DMS 273 (cell line): Measurements from ENCODE around the gene MOGAT2.
A peak's percentile ranks its signal among the peaks of the same experiment; 100 is the strongest.
"Not testable (repeated sequence)": the region's sequence is repeated elsewhere in the genome, so short reads cannot be mapped to it uniquely, and the experiment has no call there.

ENCODE experiments used
- DNase-seq: peaks from one replicate; lab custom pipeline; 2025; ENCODE audit not compliant: unreplicated experiment; lab: John Stamatoyannopoulos, UW

MOGAT2 gene

DNA sequence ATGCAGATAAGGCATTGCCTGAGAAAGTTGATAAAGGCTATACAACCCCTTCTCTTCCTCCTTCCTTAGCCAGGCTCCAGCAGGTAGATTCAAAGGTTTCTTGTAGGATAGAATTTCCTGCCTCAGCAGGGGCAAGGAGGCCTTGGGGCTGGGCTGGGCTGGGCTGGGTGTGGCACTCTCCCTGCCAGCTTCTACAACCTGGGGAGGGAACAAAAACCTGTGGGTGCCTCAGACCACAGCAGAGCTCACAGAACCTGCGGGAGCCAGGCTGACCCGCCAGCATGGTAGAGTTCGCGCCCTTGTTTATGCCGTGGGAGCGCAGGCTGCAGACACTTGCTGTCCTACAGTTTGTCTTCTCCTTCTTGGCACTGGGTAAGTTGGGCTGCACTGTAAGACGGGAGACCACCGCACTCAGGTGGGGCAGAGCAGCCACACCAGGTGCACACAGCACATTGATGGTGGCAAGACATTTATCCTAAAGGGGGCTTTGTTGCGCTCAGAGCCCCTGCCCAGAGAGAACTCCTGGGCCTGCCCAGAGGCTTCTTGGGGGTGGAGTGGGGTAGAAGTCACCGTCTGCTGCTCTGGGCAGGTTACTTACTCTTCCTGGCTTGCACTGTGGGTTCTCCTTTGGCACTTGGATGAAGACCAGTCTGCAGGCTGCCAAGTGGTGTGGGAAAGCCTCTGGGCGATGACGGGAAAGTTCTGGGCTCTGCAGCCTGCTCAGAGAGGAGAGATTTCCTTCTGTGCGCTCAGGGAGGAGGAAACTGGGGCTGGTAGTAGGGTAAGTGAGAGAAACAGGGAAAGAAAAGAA, at the start of gene MOGAT2:
MOGAT2 (plus strand) TSS at position 231 of the 811 bp plus-strand sequence; CDS start at position 282, 51 bp downstream.
- no peak for DNase-seq

DNA sequence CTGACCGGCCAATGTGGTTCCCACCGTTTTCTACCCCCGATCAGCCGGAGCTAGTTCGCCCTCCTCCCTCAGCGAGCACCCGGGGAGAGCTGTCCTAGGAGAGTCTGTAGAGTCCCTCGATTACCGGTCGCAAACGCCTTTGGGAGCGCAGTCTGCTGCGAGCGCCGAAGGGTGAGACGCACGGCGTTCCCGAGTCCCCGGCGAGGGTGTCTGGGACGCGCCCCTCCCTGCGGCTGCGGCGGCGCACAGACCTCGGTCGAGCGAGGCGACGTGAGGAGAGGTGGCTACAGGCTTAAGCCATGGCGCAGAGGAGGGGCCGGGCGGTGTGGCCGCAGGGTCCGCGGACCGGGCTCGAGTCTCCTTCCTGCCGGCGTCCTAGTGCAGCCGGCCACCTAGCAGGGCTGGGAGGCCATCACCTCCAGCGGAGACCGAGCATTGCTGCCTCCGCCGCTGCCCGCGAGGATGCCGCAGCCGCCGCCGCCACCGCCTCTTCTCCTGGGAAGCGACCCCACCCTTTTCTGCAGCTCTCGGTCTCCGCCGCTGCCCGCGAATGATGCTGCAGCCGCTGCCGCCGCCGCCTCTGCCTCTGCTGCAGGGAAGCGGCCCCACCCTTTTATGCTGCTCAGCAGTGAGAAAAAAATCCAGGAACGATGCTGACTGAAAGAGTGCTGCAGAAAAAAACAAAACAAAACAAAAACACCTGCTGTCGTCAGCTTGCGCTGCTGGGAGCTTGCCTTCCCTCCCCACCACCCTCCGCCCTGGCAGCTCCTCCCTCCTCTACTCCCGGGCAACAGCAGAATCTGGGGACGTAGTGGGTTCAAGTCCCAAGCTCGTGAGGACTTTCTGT, 49.0 kb upstream of the MOGAT2 start, which contains the start of gene MAP6:
MAP6 (minus strand) TSS at position 588 of the 847 bp plus-strand sequence. CDS start 669 bp downstream, outside the sequence.
- DNase-seq = peak; percentile 68

DNA sequence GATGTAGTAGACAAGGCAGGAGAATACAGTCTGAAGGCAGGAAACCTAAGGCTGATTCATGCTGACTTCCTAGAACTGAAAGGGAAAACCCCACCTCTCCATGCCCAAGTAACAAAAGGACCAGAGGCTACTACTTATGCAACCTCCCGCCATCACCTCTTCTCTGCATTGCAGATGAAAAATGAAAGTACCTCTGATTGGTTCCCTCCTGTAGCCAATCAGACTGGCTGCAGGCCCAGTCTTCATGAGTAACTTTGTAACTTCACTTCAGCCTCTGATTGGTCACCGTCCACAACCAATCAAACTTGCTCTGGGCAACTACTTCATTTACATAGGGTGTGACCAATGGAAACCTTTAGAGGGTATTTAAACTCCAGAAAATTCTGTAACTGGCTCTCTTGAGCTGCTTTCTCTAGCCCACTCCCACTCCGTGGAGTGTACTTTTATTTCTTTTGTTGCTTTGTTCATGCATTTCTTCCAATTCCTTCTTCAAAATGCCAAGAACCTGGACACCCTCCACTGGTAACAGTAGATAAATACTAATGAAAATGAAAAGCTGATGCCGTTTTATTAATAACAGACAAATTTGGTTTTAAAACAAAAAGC, 43.6 kb upstream of the MOGAT2 start:
- peak; percentile 34 for DNase-seq

DNA sequence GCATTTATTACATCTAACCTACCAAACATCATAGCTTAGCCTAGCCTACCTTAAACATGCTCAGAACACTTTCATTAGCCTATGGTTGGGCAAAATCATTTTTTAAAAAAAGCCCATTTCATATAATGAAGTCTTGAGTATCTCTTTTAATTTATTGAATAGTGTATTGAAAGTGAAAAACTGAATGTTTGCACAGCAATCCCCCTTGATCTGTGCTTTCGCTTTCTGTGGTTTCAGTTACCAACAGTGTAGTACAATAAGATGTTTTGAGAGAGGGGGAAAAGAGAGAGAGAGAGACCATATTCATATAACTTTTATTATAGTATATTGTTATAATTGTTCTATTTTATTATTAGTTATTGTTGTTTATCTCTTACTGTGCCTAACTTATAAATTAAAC, 40.4 kb upstream of the MOGAT2 start:
- no peak for DNase-seq

DNA sequence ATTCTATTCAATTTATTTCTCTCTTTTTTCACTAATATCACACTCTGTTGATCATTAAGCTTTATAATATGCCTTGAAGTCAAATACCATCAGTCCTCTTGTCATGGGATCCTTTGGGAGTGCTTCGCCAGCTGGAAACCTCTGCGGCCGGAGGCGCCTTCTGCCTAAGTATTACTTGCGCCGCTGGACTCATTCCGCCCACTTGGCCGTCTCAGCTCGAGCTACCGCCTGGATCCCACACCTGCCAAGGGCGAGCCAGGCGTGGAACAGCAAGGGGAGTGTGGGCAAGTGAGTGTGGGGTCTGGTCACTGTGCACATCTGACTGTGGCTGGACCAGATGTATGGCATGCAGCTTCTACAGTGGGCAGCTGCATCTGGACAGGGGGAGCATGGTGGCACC, 39.7 kb upstream of the MOGAT2 start:
- DNase-seq = peak; percentile 8

DNA sequence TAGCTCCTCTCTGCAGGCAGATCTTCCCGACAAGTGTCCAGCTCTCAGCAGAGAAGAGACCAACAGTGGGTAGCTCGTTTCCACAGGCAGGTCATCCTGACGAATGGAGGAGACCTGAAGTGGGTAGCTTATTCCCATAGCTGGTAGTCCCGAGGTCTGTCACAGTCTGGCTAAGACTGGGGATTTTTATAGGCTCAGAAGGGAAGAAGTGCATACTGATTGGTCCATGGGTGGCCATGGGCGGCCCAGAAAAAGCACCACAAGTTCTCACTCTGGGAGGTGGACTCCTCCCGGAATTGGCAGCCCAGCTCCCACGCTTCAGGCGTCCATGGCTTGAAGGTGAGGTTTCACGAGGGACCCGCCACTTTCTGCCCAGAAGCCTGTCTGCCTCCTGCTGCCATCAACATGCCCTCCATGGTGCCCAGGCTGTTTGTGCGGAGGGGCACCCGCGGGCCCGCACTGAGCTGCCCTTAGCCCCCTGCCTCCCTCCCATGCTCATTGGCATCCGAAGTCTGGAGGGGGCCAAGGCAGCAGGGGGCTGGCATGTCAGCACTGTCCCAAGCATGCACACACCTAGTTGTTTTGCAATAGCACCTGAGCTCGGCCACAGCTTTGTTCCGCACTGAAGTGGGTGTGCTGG, 38.9 kb upstream of the MOGAT2 start:
- no peak for DNase-seq

DNA sequence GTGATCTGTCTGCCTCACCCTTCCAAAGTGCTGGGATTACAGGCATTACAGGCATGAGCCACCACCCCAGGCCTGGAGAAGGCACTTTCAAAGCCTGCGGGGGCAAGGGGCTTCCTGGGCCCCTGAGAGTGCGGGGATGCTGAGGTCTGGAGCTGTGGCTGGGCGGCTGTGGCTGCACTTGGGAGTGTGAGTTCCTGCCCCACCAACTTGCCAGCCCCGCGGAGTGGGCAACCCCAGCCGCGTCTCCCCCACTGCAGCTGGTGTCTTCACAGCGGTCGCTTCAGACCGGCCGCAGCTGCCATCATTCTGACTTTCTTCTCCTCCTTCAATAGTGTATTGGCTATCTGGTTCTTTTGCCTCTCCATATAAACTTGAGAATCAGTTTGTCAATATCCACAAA, 38.1 kb upstream of the MOGAT2 start:
- no peak for DNase-seq

DNA sequence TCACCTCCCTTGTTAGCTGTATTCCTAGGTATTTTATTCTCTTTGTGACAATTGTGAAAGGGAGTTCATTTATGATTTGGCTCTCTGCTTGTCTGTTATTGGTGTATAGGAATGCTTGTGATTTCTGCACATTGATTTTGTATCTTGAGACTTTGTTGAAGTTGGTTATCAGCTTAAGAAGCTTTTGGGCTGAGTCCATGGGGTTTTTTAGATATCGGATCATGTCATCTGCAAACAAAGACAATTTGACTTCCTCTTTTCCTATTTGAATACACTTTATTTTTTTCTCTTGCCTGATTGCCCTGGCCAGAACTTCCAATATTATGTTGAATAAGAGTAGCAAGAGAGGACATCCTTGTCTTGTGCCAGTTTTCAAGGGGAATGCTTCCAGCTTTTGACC, 33.8 kb upstream of the MOGAT2 start:
- DNase-seq = not testable (repeated sequence)

DNA sequence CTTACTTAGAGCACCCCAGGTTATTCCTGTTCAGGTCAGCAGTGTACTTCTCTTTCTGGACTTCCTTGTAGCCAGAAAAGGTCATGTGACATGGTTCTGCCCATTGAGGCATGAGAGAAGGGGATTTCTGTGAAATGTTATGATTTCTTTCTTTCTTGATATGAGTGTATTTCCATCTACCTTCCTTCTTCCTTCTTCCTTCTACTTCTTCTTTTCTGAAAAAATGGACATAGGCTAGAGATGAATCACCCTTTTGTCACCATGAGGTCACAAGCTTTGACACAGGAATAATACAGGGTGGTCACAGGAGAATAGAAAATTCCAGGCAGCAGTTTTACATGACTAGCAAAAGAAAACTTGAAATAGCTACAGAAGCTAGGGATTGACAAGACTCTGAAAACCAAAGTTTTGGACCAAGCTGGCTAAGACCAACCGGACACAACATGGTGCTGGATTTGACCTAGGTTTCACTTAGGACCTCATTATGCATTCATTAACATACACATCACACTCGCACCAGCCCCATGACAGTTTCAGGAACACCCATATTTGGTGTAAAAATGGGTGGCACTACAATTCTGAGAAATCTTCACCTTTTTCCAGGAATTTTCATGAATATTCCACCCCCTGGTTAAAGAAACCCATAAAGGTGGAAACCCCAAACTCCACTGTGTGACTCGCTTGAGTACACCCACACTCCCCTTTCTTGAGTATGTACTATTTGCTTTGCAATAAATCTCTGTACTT, 27.6 kb upstream of the MOGAT2 start:
- DNase-seq = no peak

DNA sequence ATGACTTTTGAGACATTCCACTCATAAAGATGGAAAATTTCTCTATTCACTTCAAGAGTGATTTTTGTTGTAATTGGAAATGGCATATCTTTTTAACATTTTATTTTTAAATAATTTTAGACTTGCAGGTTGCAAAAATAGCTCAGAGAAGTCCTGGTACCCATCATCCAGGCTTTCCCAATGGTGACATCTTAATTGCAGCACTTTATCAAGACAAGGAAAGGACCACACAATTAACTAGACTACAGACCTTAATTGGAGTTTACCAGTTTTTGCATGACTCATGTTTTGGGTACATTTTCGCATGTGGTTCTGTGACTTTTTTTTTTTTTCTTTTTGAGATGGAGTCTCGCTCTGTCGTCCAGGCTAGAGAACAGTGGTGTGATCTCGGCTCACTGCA, 25.8 kb upstream of the MOGAT2 start:
- DNase-seq = no peak

DNA sequence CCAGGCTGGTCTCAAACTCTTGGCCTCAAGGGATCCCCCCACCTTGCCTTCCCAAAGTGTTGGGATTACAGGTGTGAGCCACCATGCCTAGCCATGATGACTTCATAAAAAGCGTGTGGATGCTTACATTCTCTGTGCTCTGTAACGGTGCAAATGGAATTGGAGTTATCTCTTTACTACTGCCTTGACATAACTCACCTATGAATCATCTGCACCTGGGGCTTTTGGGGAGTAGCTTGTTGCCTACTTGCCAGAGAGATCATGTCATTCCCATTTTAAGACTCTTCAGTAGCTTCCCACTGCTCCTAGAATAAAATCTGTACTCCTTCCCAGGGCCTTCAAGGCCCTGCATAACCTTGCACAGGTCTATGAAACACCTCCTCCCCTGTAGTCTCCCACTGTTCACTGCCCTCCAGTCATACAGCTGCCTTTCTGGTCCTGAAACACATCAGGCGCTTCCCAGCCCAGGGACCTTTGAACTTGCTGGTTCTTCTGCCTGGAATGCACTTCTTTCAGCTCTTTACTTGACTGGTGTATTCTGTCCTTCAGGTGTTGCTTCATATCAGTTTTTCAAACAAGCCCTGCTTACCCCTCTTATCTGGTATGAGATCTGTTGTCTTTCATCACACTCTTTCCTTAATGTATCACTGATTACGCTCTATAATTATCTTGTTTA, 19.6 kb upstream of the MOGAT2 start:
- no peak for DNase-seq

DNA sequence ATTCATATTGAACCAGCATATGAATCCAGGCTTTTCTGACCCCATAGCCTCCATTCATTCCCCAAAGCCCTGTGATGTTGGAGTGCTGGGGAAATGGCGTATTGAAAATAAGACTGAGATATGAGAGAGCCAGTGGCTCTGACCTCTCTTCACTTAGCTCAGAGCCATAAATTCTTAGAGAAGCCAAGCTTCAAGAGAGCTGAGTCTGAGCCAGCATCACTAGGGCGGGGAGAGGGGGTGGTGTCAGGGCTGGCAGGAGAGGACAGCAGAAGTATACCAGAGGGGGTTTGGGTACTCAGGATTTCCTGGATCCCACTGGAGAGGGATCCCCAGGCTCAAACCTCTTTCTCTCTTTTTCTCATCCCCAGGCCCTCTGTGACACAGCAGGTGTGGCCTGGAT, 16.7 kb upstream of the MOGAT2 start:
- DNase-seq = no peak

DNA sequence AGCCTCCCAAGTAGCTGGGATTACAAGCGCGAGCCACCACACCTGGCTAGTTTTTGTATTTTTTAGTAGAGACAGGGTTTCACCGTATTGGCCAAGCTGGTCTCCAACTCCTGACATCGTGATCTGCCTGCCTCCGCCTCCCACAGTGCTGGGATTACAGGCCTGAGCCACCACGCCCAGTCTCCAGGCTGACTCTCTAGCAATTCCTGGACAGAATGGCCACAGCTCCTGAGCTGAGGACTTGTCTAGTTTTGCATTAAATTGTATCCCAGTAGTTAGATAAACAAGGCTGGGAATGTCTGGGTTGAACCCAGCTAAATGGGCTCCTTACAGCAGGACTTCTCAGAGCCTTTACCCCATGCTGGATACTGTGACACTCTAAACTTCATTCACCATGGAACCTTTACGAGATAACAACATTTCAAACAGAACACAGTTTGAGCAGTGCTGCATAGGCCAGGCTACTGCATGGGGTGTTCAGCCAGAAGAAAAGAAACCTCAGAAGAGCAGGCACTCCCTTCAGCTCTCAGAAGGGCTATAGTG, 13.9 kb upstream of the MOGAT2 start:
- no peak for DNase-seq

DNA sequence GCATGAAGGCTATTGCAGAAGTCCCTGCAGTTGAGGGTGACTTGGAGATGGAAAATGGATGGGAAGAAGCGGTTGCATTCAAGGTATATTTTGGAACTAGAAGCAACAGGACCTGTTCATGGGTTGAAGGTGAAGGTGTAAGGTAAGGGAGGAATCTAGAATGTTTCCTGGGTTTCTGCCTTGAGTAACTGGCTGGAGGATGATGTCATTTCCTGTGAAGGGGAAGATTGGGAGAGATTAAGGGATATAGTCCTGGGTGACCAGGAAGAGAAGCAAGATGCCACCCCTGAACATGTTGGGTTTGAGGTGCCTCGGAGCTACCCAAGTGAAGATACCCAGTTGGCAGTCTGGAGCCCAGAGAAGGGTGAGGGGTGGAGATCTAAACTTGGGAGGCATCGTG, 12.1 kb upstream of the MOGAT2 start:
- DNase-seq = no peak

DNA sequence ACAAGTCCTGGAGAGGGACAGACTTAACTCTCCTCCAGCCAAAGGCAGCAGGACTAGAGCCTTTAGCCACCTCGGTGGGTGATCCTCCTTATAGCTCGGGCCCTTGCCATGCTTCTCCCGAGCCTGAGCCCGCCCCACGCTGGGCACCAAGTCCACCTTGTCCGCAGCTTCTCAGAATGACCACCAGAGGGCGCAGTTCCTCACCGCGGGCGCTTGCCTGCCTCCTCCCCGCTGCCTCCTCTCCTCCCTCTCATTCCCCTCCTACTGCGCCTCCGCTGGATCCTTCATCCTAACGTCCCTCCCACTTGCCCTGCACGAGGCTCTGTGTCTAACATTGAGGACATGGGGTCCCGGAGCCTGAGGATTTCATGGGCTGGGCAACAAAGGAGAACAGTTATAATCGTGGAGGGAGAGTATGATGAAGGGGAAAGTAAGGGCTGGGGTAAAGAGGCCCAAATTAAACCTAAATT, 11.3 kb upstream of the MOGAT2 start:
- peak; percentile 84 for DNase-seq

DNA sequence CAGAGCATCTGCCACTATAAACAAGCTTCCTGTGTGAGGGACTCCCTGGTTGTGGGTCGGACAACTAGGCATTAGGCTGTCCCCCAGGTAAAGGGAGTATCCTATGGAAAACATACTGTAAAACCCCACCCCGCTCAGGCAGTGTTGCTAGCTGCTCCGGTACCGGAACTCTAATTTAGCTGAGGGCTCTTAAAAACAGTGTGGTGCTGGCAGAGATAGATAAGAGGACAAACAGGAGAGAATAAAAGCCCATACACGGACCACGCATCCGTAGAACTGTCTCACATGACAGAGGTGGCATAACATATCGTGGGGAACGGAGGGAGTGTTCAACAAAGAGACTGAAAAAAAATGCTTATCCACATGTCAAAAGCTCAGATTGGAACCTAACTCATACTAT, 3.4 kb upstream of the MOGAT2 start:
- no peak for DNase-seq

DNA sequence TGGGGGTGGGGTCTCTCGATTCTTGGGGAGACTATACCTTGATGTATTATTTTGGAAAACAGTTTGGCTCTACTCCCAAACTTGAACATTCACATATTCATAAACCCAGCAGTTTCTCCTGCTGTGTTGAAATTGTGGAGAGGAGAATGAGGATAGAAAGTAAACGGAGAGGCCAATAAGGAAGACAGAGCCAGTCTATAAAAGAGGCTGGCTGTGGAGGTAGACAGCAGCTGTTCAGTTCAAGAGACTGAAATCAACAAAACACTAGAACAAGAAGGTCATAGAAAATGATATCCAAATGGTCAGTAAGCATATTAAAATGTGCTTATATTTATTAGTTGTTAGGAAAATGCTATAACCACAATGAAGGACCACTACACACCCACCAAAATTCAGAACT, 1.9 kb upstream of the MOGAT2 start:
- no peak for DNase-seq

DNA sequence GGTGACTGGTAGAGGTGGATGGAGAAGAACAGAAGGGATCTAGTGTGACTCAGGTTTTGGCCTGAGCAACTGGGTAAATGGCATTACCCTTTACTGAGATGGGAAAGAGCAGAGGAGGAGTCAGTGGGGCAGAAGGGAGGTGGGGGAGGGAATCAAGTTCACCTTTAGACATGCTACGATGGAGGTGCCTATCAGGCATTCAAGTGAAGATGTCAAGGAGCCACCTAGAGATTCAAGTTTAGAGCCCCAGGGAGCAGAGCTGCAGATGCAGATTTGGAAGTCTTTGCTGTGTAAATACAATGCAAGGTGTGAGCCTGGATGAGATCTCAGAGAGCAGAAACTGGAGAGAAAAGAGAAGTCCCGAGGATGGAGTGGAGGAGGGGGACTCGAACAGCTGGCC, 979 bp upstream of the MOGAT2 start:
- no peak for DNase-seq
